ENCODE measurements around the gene SAP30BP.
A peak's percentile ranks its signal among the peaks of the same experiment; 100 is the strongest.

The SAP30BP gene

GRCh38 chr17:75640556-75641119, 26.5 kb upstream of the SAP30BP start:
- Histone ChIP-seq H3K9me3 (ENCODE audit: control extremely low read depth in 1 of 5, control insufficient read depth in 4 of 5, insufficient read depth in 2 of 5, low read depth in 1 of 5, low read length in 4 of 5) (no peaks in the 10 kb centered on the region), H3K4me3 (ENCODE audit: control insufficient read depth in 1 of 7, extremely low read depth in 1 of 7, insufficient read depth in 4 of 7, low read depth in 2 of 7, low read length in 6 of 7) (no peak overlapping the region), H3K27me3 (replicated peaks in 2 of 5; ENCODE audit: control insufficient read depth in 4 of 5, insufficient read depth in 5 of 5, low read length in 4 of 5) (no peaks in the 10 kb centered on the region), H3K36me3 (ENCODE audit: control insufficient read depth in 4 of 4, insufficient read depth in 4 of 4, low read length in 3 of 4) (peaks cover 0 to 15% (median 10%) of the 10 kb centered on the region in 4 experiments), H3K4me1 (ENCODE audit: control extremely low read depth in 1 of 4, control insufficient read depth in 4 of 4, insufficient read depth in 4 of 4, low read length in 3 of 4) (peaks cover 7 to 36% (median 18%) of the 10 kb centered on the region in 4 experiments), H3K27ac (ENCODE audit: insufficient read depth in 1 of 2, low read depth in 1 of 2, low read length in 2 of 2, poor library complexity in 1 of 2, severe bottlenecking in 2 of 2) (no peak overlapping the region)
- WGBS (ENCODE audit: insufficient coverage): 100% methylated on average over 5 of the region's 13 CpGs
- ChIA-PET POLR2A (no interaction called here), CTCF (interaction anchor here (0.9 to 29.3 kb wide), 3 partner anchors 7 to 48 kb away, joined by 4 to 834 read pairs (median 834); partner anchors contain the start of gene SMIM5)
- no peak for DNase-seq

GRCh38 chr17:75641343-75641742, 25.8 kb upstream of the SAP30BP start:
- POLR2A ChIA-PET: no interaction called here
- Histone ChIP-seq H3K4me1 (ENCODE audit: control extremely low read depth in 1 of 4, control insufficient read depth in 4 of 4, insufficient read depth in 4 of 4, low read length in 3 of 4) (peaks cover 7 to 36% (median 19%) of the 10 kb centered on the region in 4 experiments), H3K36me3 (ENCODE audit: control insufficient read depth in 4 of 4, insufficient read depth in 4 of 4, low read length in 3 of 4) (peaks cover 0 to 14% (median 10%) of the 10 kb centered on the region in 4 experiments), H3K4me3 (ENCODE audit: control insufficient read depth in 1 of 7, extremely low read depth in 1 of 7, insufficient read depth in 4 of 7, low read depth in 2 of 7, low read length in 6 of 7) (no peak overlapping the region), H3K27me3 (replicated peaks in 2 of 5; ENCODE audit: control insufficient read depth in 4 of 5, insufficient read depth in 5 of 5, low read length in 4 of 5) (no peaks in the 10 kb centered on the region), H3K27ac (ENCODE audit: insufficient read depth in 1 of 2, low read depth in 1 of 2, low read length in 2 of 2, poor library complexity in 1 of 2, severe bottlenecking in 2 of 2) (no peak overlapping the region), H3K9me3 (ENCODE audit: control extremely low read depth in 1 of 5, control insufficient read depth in 4 of 5, insufficient read depth in 2 of 5, low read depth in 1 of 5, low read length in 4 of 5) (no peaks in the 10 kb centered on the region)
- CTCF ChIA-PET: interaction anchor here (0.9 to 29.3 kb wide), 5 partner anchors 8 to 108 kb away, joined by 3 to 834 read pairs (median 8); partner anchors contain the start of gene SMIM5
- 94% methylated on average over 9 of the region's 9 CpGs for WGBS (ENCODE audit: insufficient coverage)
- no peak for DNase-seq

- peaks cover 7 to 39% (median 24%) of the 10 kb centered on the region in 4 experiments for H3K4me1 ChIP-seq (ENCODE audit: control extremely low read depth in 1 of 4, control insufficient read depth in 4 of 4, insufficient read depth in 4 of 4, low read length in 3 of 4)
- H3K36me3 ChIP-seq (ENCODE audit: control insufficient read depth in 4 of 4, insufficient read depth in 4 of 4, low read length in 3 of 4): peaks cover 0 to 12% (median 10%) of the 10 kb centered on the region in 4 experiments
- WGBS (ENCODE audit: insufficient coverage): 75% methylated on average over 5 of the region's 7 CpGs
- POLR2A ChIA-PET: no interaction called here
- peak in 2 of 3 donors; percentile 38 to 44 for DNase-seq
- no peaks in the 10 kb centered on the region for H3K9me3 ChIP-seq (ENCODE audit: control extremely low read depth in 1 of 5, control insufficient read depth in 4 of 5, insufficient read depth in 2 of 5, low read depth in 1 of 5, low read length in 4 of 5)
- CTCF ChIA-PET: interaction anchor here (1.2 to 29.3 kb wide), 4 partner anchors 9 to 108 kb away, joined by 3 to 834 read pairs (median 421); partner anchors contain the start of gene SMIM5
- H3K27me3 ChIP-seq (replicated peaks in 2 of 5; ENCODE audit: control insufficient read depth in 4 of 5, insufficient read depth in 5 of 5, low read length in 4 of 5): no peaks in the 10 kb centered on the region
- peak overlapping the region in 1 of 2 experiments; percentile 67 for H3K27ac ChIP-seq (ENCODE audit: insufficient read depth in 1 of 2, low read depth in 1 of 2, low read length in 2 of 2, poor library complexity in 1 of 2, severe bottlenecking in 2 of 2)
- peak overlapping the region in 1 of 7 experiments; percentile 40 for H3K4me3 ChIP-seq (ENCODE audit: control insufficient read depth in 1 of 7, extremely low read depth in 1 of 7, insufficient read depth in 4 of 7, low read depth in 2 of 7, low read length in 6 of 7)
Observed at GRCh38 chr17:75642182-75642783, 24.9 kb upstream of the SAP30BP start.

GRCh38 chr17:75642784-75643642, 24.1 kb upstream of the SAP30BP start:
- CTCF ChIA-PET: interaction anchor here (1.2 to 29.3 kb wide), 4 partner anchors 9 to 107 kb away, joined by 3 to 834 read pairs (median 421); partner anchors contain the start of gene SMIM5
- H3K36me3 ChIP-seq (ENCODE audit: control insufficient read depth in 4 of 4, insufficient read depth in 4 of 4, low read length in 3 of 4): peaks cover 0 to 14% (median 10%) of the 10 kb centered on the region in 4 experiments
- no peaks in the 10 kb centered on the region for H3K9me3 ChIP-seq (ENCODE audit: control extremely low read depth in 1 of 5, control insufficient read depth in 4 of 5, insufficient read depth in 2 of 5, low read depth in 1 of 5, low read length in 4 of 5)
- H3K27me3 ChIP-seq (replicated peaks in 2 of 5; ENCODE audit: control insufficient read depth in 4 of 5, insufficient read depth in 5 of 5, low read length in 4 of 5): no peaks in the 10 kb centered on the region
- WGBS (ENCODE audit: insufficient coverage): 93% methylated on average over 15 of the region's 17 CpGs
- peaks cover 7 to 39% (median 24%) of the 10 kb centered on the region in 4 experiments for H3K4me1 ChIP-seq (ENCODE audit: control extremely low read depth in 1 of 4, control insufficient read depth in 4 of 4, insufficient read depth in 4 of 4, low read length in 3 of 4)
- DNase-seq: no peak
- no peak overlapping the region for H3K4me3 ChIP-seq (ENCODE audit: control insufficient read depth in 1 of 7, extremely low read depth in 1 of 7, insufficient read depth in 4 of 7, low read depth in 2 of 7, low read length in 6 of 7)
- POLR2A ChIA-PET: interaction anchor here (1.8 kb wide), 1 partner anchor 9 kb away, joined by 5 read pairs; the partner anchor contains the start of gene SMIM5
- peak overlapping the region in 1 of 2 experiments; percentile 67 for H3K27ac ChIP-seq (ENCODE audit: insufficient read depth in 1 of 2, low read depth in 1 of 2, low read length in 2 of 2, poor library complexity in 1 of 2, severe bottlenecking in 2 of 2)

GRCh38 chr17:75643643-75644017, 23.5 kb upstream of the SAP30BP start:
- Histone ChIP-seq H3K36me3 (ENCODE audit: control insufficient read depth in 4 of 4, insufficient read depth in 4 of 4, low read length in 3 of 4) (peaks cover 0 to 14% (median 12%) of the 10 kb centered on the region in 4 experiments), H3K27ac (ENCODE audit: insufficient read depth in 1 of 2, low read depth in 1 of 2, low read length in 2 of 2, poor library complexity in 1 of 2, severe bottlenecking in 2 of 2) (no peak overlapping the region), H3K27me3 (replicated peaks in 2 of 5; ENCODE audit: control insufficient read depth in 4 of 5, insufficient read depth in 5 of 5, low read length in 4 of 5) (no peaks in the 10 kb centered on the region), H3K4me1 (ENCODE audit: control extremely low read depth in 1 of 4, control insufficient read depth in 4 of 4, insufficient read depth in 4 of 4, low read length in 3 of 4) (peaks cover 7 to 39% (median 24%) of the 10 kb centered on the region in 4 experiments), H3K9me3 (ENCODE audit: control extremely low read depth in 1 of 5, control insufficient read depth in 4 of 5, insufficient read depth in 2 of 5, low read depth in 1 of 5, low read length in 4 of 5) (no peaks in the 10 kb centered on the region), H3K4me3 (ENCODE audit: control insufficient read depth in 1 of 7, extremely low read depth in 1 of 7, insufficient read depth in 4 of 7, low read depth in 2 of 7, low read length in 6 of 7) (no peak overlapping the region)
- WGBS (ENCODE audit: insufficient coverage): 98% methylated on average over 7 of the region's 7 CpGs
- DNase-seq: no peak
- ChIA-PET CTCF (interaction anchor here (2.8 to 29.3 kb wide), 4 partner anchors 8 to 110 kb away, joined by 13 to 834 read pairs (median 428); partner anchors contain the start of gene SMIM5), POLR2A (interaction anchor here (1.8 kb wide), 1 partner anchor 10 kb away, joined by 5 read pairs; the partner anchor contains the start of gene SMIM5)

GRCh38 chr17:75645501-75645888, 21.6 kb upstream of the SAP30BP start:
- H3K27me3 ChIP-seq (replicated peaks in 2 of 5; ENCODE audit: control insufficient read depth in 4 of 5, insufficient read depth in 5 of 5, low read length in 4 of 5): no peaks in the 10 kb centered on the region
- peaks cover 7 to 39% (median 24%) of the 10 kb centered on the region in 4 experiments for H3K4me1 ChIP-seq (ENCODE audit: control extremely low read depth in 1 of 4, control insufficient read depth in 4 of 4, insufficient read depth in 4 of 4, low read length in 3 of 4)
- H3K27ac ChIP-seq (ENCODE audit: insufficient read depth in 1 of 2, low read depth in 1 of 2, low read length in 2 of 2, poor library complexity in 1 of 2, severe bottlenecking in 2 of 2): peak overlapping the region; percentile 95 to 96
- H3K36me3 ChIP-seq (ENCODE audit: control insufficient read depth in 4 of 4, insufficient read depth in 4 of 4, low read length in 3 of 4): peaks cover 0 to 31% (median 18%) of the 10 kb centered on the region in 4 experiments
- 29% methylated on average over 6 of the region's 7 CpGs for WGBS (ENCODE audit: insufficient coverage)
- peak overlapping the region in 3 of 7 experiments; percentile 39 to 59 (median 42) for H3K4me3 ChIP-seq (ENCODE audit: control insufficient read depth in 1 of 7, extremely low read depth in 1 of 7, insufficient read depth in 4 of 7, low read depth in 2 of 7, low read length in 6 of 7)
- peak; percentile 47 to 69 (median 50) for DNase-seq
- POLR2A ChIA-PET: interaction anchor here (1.2 to 2.4 kb wide), 4 partner anchors 8 to 102 kb away, joined by 3 to 13 read pairs (median 6); partner anchors contain the start of genes RECQL5 and SAP30BP
- H3K9me3 ChIP-seq (ENCODE audit: control extremely low read depth in 1 of 5, control insufficient read depth in 4 of 5, insufficient read depth in 2 of 5, low read depth in 1 of 5, low read length in 4 of 5): no peaks in the 10 kb centered on the region
- CTCF ChIA-PET: interaction anchor here (1.1 to 29.3 kb wide), 8 partner anchors 6 to 375 kb away, joined by 3 to 834 read pairs (median 8); partner anchors contain the start of genes MIF4GD and SMIM5

Measured in common myeloid progenitor, CD34-positive (primary cell).